GM13976 (cell line): ENCODE measurements around the gene PTPRM.

Experiments used
- DNase-seq: peaks from one replicate; pipeline ENCODE4 v3.0.0; 2012; ENCODE audit warnings: low spot score
- in situ Hi-C: fragments of 300-500 bp; cut with MboI; formaldehyde crosslinking; loops from one replicate; pipeline ENCODE4 v1.12.0; 2022; ENCODE audit warnings: low sequenced_read_pairs, mixed read lengths, inconsistent platforms; ENCODE audit not compliant: unreplicated experiment
- TF ChIP-seq, protein P1 (sequence below): IDR thresholded peaks from 2 replicates; pipeline ENCODE4 v1.5.1; 2012; ENCODE audit warnings: borderline replicate concordance, mild to moderate bottlenecking; ENCODE audit not compliant: insufficient read depth; ENCODE audit errors: extremely low read depth, missing control alignments, control extremely low read depth

The PTPRM gene

GRCh38 chr18:8283891-8284585 lies 716.9 kb downstream of the PTPRM start:
- DNase-seq, result no peak
- in situ Hi-C loops, result no loop called here
- TF ChIP-seq, protein P1, sequence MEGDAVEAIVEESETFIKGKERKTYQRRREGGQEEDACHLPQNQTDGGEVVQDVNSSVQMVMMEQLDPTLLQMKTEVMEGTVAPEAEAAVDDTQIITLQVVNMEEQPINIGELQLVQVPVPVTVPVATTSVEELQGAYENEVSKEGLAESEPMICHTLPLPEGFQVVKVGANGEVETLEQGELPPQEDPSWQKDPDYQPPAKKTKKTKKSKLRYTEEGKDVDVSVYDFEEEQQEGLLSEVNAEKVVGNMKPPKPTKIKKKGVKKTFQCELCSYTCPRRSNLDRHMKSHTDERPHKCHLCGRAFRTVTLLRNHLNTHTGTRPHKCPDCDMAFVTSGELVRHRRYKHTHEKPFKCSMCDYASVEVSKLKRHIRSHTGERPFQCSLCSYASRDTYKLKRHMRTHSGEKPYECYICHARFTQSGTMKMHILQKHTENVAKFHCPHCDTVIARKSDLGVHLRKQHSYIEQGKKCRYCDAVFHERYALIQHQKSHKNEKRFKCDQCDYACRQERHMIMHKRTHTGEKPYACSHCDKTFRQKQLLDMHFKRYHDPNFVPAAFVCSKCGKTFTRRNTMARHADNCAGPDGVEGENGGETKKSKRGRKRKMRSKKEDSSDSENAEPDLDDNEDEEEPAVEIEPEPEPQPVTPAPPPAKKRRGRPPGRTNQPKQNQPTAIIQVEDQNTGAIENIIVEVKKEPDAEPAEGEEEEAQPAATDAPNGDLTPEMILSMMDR, result no peak

- TF ChIP-seq, protein P1, result no peak
- in situ Hi-C loops, result no loop called here
- DNase-seq, result no peak
Measured at GRCh38 chr18:8286303-8286702, 719.2 kb downstream of the PTPRM start.

- in situ Hi-C loops, result no loop called here
- TF ChIP-seq, protein P1, result no peak
- no peak for DNase-seq
Measured at GRCh38 chr18:8287196-8287885, 720.2 kb downstream of the PTPRM start.

- in situ Hi-C loops, result no loop called here
- no peak for DNase-seq
Measured at GRCh38 chr18:8288472-8289195, 721.5 kb downstream of the PTPRM start.

GRCh38 chr18:8290435-8290834 lies 723.3 kb downstream of the PTPRM start:
- in situ Hi-C loops, result no loop called here
- TF ChIP-seq, protein P1, result no peak

More at GRCh38 chr18:8288472-8289195, 721.5 kb downstream of the PTPRM start:
- TF ChIP-seq, protein P1, result no peak

DNA sequence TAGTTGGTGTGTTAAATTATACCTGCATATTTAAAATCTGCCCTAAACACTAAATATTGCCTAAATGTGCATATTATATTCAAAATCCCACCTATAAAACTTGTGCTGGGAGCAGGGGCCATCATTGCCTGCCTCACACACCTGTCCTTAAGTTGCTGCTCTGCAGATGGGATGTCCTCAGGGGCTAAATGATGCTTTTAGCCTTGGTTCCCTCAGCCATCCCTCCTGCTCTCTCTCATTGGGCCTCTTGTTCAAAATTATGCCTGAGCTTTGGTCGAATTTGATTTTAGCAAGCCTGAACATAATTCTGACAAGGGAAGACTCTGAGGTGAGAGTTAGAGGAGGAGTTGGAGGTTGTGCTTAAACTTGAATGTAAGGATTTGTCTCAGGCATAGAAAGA lies 723.8 kb downstream of the PTPRM start:
- in situ Hi-C loops, result no loop called here

More at GRCh38 chr18:8290435-8290834, 723.3 kb downstream of the PTPRM start:
- no peak for DNase-seq

More for the DNA sequence above, 723.8 kb downstream of the PTPRM start:
- TF ChIP-seq, protein P1, result no peak
- no peak for DNase-seq
